SK-N-MC (cell line): ENCODE results near the gene LIX1.

Experiments
- EZH2 ChIP-seq: fragments of 200-600 bp; sonication (generic); IDR thresholded peaks from one replicate; pipeline ENCODE4 v1.6.1; 2017; ENCODE audit warnings: antibody characterized with exemption
- FOXP2 ChIP-seq: optimal IDR thresholded peaks from 2 replicates; pipeline ENCODE3; 2011; ENCODE audit warnings: mild to moderate bottlenecking, moderate library complexity; ENCODE audit not compliant: insufficient read depth; ENCODE audit errors: extremely low read length, control extremely low read depth
- POLR2AphosphoS5 ChIP-seq: IDR thresholded peaks from 2 replicates; pipeline ENCODE4 v1.6.1; 2012; ENCODE audit warnings: mild to moderate bottlenecking, low read depth, low read length, borderline replicate concordance

GRCh38 chr5:97078958-97079743 lies 63.3 kb downstream of the LIX1 start:
- TF ChIP-seq EZH2 (no peak), POLR2AphosphoS5 (no peak), FOXP2 (no peak)
